HG02981 (cell line): Measurements from ENCODE around the gene RSPH9.

Experiments
- ATAC-seq: cut with Tn5 transposase; IDR thresholded peaks from one replicate; pipeline ENCODE4 v1.9.1; 2021; ENCODE audit warnings: mild to moderate bottlenecking, moderate library complexity; ENCODE audit not compliant: unreplicated experiment

Gene RSPH9

GRCh38 chr6:43707767-43708166, 62.9 kb downstream of the RSPH9 start:
- ATAC-seq: no peak

- no peak for ATAC-seq
Measured at GRCh38 chr6:43708860-43709653, 64.2 kb downstream of the RSPH9 start.

DNA sequence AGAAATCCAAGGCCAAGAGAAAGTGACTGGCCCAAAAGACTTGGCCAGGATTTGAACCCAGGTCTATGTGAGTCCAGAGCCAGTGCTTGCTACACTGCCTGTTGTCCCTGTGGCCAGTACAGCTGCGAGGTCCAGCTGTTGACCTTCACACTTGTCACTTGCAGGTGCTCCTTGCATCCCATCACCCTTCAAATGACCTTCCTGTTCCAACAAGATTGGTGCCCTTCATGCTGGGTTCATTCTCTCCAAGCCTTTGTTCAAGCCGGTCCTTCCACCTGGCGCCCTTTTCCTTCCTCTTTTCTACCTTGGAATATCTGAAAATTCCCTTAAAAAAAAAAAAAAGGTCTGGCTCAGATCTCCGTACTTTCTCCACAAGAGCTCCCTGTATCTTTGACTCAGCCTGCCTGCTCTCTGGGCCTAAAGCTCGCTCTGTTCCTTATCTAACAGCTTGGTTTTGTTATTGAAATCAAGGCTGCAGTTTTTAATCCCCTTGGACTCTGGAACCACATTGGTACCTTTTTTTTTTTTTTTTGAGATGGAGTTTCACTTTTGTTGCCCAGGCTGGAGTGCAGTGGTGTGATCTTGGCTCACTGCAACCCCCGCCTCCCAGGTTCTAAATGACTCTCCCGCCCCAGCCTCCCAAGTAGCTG, 64.9 kb downstream of the RSPH9 start:
- ATAC-seq: no peak

GRCh38 chr6:43710576-43710975, 65.7 kb downstream of the RSPH9 start:
- no peak for ATAC-seq

DNA sequence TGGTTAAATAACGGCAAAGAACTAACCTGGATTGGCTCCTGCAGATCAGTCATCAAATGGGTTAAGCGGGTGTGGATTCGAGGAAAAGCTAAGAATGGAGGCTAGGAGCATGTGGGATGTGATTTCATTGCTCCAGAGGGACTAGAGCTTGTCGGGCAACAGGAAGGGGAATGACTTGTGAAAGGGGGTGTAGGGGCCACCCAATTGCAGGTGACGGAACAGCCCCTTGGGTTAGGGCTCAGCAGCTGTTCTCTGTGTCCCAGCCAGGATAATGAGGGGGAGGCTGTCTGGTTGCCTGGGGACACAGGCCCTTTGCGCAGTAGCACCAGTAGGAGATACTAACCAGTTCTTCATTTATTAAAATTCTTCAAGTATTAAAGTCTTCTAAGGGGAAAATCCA, 67.7 kb downstream of the RSPH9 start:
- ATAC-seq: no peak

GRCh38 chr6:43713643-43714310, 68.9 kb downstream of the RSPH9 start:
- no peak for ATAC-seq

GRCh38 chr6:43714311-43715055, 69.6 kb downstream of the RSPH9 start:
- no peak for ATAC-seq

- ATAC-seq: peak; percentile 71
Measured at GRCh38 chr6:43715056-43715788, 70.4 kb downstream of the RSPH9 start.

- ATAC-seq: no peak
Measured at GRCh38 chr6:43716099-43716498, 71.3 kb downstream of the RSPH9 start.

- no peak for ATAC-seq
Measured at GRCh38 chr6:43717389-43717788, 72.6 kb downstream of the RSPH9 start.

- no peak for ATAC-seq
Measured at GRCh38 chr6:43717822-43718221, 73.0 kb downstream of the RSPH9 start.

GRCh38 chr6:43718387-43719105, 73.7 kb downstream of the RSPH9 start:
- no peak for ATAC-seq

DNA sequence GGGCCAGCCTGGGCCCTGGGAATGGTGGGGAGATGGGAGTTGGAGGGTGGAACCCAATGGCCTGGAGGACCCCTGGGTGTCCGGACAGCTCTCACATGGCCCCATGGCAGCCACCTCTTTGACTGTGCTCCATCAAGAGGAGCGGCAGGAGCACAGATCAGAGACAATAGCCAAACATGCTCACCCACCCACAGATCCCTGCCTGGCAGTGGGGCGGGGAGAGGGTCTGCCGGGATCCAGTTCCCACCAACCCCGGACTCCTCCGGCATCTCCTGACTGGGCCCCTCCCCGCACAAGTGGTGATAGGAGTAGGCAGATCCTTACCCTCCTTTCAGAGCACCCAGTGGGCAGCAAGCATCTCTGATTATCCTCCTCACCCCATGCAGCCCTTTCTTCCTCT, 74.7 kb downstream of the RSPH9 start:
- no peak for ATAC-seq

GRCh38 chr6:43720999-43721398, 76.2 kb downstream of the RSPH9 start:
- no peak for ATAC-seq
